Measurements from ENCODE around the gene DPP6.
"Not testable (repeated sequence)": the region's sequence is repeated elsewhere in the genome, so short reads cannot be mapped to it uniquely, and the experiment has no call there.

GRCh38 chr7:154922472-154922871, 870.3 kb downstream of the DPP6 start:
- not testable (repeated sequence) for TF ChIP-seq CTCF (IDR thresholded peaks at IDR 0.05; ENCODE audit: control extremely low read depth in 1 of 3, insufficient read depth in 1 of 3, low read depth in 1 of 3, low read length in 3 of 3); EZH2 (IDR thresholded peaks at IDR 0.05; ENCODE audit: low read depth, low read length, severe bottlenecking); POLR2A (IDR thresholded peaks at IDR 0.05; ENCODE audit: control extremely low read depth in 1 of 2, low read depth in 2 of 2, low read length in 2 of 2); SUZ12 (IDR thresholded peaks at IDR 0.05; ENCODE audit: low read length); ATF2 (IDR thresholded peaks at IDR 0.05; ENCODE audit: low read length); RFX5 (IDR thresholded peaks at IDR 0.05; ENCODE audit: borderline replicate concordance, low read depth, low read length); NANOG (IDR thresholded peaks at IDR 0.05; ENCODE audit: insufficient read depth, low read depth, low read length, poor library complexity, severe bottlenecking); POLR2AphosphoS5 (IDR thresholded peaks at IDR 0.05; ENCODE audit: low read depth, low read length); ZNF274 (IDR thresholded peaks at IDR 0.05; ENCODE audit: borderline replicate concordance, extremely low read depth, low read length); PHF8 (conservative IDR thresholded peaks at IDR 0.05; ENCODE audit: low read depth, low read length)
- TF ChIP-seq, protein P1, sequence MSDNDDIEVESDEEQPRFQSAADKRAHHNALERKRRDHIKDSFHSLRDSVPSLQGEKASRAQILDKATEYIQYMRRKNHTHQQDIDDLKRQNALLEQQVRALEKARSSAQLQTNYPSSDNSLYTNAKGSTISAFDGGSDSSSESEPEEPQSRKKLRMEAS (IDR thresholded peaks at IDR 0.05) = not testable (repeated sequence)
